Stimulated activated CD4-positive, alpha-beta T cell treated with anti-CD3 and anti-CD28 coated beads, TNF-alpha, amount 100 ng/mL, for 4 hours (primary cell): ENCODE measurements around the gene KCND3.

Experiments used
- DNase-seq, 3 experiments: peaks; one replicate each; pipeline ENCODE4 v3.0.0-alpha.2; 2020; ENCODE audit warnings: low read depth in 3 of 3

Gene KCND3

GRCh38 chr1:111988743-111989453 is 570 bp downstream of the KCND3 start:
- peak in 2 of 3 experiments; percentile 2 to 16 for DNase-seq

DNA sequence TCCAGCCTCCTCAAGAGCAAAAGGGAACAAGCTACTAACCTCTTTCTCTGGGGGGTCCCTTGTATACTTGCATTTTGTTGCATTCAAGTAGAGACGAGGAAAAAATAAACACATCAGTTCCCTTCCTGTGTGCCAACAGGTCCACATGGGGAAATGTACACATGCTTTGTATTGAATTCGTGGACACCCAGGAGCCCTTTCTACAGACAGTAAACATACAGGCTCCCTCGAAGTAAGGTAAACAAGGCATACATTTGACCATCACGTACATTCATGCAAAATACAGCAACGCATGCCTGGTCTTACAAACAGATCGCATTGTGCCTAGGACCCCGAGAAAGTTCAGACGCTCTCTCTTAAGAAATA is 1.1 kb downstream of the KCND3 start:
- DNase-seq = no peak

GRCh38 chr1:111987502-111987901 is 2.0 kb downstream of the KCND3 start:
- DNase-seq = no peak

GRCh38 chr1:111983500-111983899 is 6.0 kb downstream of the KCND3 start:
- no peak for DNase-seq

DNA sequence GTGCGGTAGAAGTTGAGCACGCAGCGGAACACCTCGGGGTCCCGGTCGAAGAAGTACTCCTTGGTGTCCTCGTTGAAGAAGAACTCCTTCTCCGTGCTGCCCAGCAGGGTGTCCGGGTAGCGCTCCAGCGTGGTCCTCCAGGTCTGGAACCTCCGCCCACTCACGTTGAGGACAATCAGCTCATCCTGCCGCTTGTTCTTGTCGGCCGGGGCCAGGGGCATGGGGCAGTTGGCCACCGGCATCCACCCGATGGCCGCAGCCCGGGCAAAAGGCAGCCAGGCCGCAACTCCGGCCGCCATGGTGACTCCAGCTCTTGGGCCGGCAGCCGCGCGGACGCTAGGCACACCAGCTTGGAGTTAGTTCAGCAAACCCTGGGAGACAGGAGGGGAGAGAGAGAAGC is 7.0 kb downstream of the KCND3 start:
- DNase-seq = no peak

DNA sequence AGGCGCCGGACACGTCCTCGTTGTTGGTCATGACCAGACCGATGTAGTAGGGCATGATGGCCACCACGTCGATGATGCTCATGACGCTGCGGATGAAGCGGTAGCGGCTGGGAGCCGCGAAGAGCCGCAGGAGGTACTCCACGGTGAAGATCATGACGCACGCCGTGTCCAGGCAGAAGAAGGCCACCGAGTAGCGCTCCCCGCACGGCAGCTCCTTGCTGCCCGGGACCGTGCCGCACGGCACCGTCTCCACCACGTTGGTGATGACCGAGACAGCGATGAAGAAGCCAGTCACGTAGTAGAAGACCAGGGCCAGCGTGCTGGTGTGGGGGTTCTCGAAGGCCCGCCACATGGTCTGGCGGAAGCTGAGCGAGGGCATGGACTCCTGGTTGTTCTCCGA is 7.6 kb downstream of the KCND3 start:
- DNase-seq = no peak

DNA sequence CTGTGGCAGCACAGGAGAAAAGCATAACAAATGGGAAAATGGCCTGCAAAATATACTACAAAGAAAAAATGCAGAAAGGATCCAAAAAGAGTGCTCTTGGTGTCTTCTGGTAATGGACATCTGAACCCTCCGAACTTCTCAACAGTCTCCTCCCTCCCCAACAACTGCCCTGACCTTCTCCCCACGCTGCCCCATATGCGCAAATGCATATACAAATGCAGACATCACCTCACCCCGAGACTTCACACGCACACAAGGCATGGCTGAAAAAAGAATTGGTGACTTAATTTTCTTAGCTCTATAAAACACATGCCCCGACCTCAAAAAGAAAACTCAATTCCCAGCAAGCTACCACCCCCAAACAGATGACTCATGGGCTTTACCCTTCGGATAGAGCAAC is 8.4 kb downstream of the KCND3 start:
- DNase-seq = no peak

DNA sequence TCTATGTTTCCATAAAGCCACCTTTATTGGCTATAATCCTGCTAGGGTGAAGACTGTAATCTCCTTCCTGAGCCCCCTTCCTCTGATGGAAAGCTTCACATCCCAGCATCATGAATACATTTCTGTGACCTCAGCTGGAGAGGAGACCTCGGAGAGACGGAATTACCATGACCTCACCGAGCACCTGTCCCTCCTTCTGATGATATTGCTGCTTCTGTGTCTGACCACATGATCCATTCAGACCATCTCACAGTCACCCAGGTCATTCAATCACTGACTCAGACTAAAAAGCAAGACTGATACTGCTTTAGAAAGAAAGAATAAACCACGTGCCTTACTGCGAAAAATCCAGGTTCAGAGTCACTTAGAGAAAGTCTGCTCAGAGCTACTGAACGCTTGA is 8.8 kb downstream of the KCND3 start:
- no peak for DNase-seq

DNA sequence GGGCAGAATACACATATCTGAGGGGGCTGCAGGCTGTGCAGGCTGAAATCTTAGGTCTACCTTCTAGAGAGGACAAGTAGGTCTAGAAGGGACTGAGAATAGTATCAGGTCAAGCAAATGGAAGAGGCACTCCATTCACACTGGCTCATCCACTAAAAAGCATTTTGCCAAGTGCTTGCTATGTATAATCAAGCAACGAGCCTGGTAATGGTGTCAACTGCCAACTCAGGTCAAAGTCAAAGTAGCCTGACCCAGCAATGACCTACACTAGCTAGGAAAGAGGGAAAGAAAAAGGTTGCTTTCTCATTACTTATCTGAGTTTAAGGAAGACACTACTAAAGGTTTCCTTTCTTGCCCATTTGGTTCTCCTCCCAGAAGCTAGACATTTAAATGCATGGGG is 10.8 kb downstream of the KCND3 start:
- DNase-seq = no peak

- DNase-seq = no peak
Observed at GRCh38 chr1:111977378-111977777, 12.1 kb downstream of the KCND3 start.

DNA sequence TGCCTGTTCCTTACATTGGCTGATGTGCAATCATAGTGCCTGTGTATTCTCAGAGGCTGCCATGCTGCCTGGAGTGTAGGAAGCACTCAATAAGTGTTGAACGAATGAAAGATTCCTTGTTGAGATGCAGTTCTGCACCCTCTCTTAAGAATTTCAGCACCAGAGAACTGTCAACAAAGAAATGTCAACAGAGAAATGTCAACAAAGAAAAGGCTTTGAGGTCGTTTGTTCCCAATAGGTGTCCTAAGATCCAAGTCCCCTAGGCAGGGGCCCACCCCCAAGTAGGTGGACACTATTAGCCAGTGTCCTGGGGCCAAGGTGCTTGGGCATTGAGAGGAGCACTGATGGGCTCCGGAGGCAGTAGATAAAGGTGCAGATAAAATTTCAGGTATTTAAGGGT is 12.6 kb downstream of the KCND3 start:
- DNase-seq = no peak

DNA sequence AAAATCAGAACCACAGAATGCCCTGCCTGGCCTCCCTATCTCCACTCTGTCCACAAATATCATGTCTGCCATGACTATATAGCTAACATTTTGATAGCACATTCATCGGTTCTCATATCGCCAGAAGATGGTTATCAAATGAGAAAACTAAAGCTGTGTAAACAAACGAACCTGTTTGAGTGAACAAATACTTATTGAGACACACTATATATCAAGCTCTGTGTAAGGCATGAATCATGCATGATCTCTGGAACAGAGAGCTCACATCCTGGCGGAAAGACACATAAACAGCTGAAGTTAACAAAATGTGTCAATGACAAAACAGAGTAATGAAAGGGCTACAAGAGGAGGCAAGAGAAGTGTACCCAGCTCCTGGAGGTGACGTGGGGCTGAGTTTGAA is 13.1 kb downstream of the KCND3 start:
- no peak for DNase-seq

GRCh38 chr1:111973150-111973790 is 16.2 kb downstream of the KCND3 start:
- no peak for DNase-seq

DNA sequence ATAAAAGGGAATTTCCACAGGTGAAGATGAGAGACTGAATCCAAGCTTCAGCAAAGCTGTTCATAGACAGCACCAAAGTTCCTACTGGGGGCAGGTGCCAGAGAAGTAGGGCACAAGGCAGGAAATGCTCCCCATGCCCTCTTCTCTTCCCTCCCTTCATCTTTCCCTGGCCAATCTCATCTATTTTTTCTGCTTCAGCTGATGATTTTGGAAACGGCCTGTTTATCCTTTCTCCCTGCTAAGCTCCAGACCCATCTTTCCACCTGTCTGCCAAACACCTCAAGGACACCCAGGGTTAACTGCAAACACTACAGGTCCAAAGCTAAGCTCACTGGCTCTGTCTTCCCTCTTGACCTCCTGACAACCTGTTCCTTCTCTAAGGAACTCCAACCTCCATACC is 18.1 kb downstream of the KCND3 start:
- no peak for DNase-seq

GRCh38 chr1:111968511-111968910 is 21.0 kb downstream of the KCND3 start:
- no peak for DNase-seq

GRCh38 chr1:111967886-111968285 is 21.6 kb downstream of the KCND3 start:
- no peak for DNase-seq

DNA sequence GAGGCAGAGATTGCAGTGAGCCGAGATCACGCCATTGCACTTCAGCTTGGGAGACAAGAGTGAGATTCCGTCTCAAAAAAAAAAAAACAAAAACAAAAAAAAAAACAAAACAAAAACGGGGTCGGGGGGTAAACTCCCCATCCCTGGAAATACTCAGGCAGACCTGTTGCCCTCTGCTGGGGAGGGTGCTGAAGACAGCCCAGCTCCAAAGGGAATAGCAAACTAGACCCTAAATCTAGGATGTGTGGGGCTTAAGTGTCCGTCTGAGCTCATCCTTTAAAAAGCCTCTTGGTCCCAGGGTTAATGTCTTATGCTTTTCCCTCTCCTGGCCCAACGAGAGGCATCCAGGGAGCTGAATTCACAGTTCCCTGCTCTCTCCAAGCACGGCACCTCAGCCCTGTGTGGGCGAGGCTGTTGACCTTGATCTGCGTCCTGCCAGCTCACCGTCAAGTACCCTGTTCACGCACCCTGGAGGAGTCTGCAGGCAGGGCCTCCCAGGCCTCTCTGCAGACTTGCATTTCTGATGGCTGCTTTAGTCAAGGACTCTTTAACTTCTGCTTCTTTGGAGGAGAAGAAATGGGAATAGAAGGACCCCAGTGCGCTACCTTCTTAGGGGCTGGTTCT is 22.3 kb downstream of the KCND3 start:
- no peak for DNase-seq

DNA sequence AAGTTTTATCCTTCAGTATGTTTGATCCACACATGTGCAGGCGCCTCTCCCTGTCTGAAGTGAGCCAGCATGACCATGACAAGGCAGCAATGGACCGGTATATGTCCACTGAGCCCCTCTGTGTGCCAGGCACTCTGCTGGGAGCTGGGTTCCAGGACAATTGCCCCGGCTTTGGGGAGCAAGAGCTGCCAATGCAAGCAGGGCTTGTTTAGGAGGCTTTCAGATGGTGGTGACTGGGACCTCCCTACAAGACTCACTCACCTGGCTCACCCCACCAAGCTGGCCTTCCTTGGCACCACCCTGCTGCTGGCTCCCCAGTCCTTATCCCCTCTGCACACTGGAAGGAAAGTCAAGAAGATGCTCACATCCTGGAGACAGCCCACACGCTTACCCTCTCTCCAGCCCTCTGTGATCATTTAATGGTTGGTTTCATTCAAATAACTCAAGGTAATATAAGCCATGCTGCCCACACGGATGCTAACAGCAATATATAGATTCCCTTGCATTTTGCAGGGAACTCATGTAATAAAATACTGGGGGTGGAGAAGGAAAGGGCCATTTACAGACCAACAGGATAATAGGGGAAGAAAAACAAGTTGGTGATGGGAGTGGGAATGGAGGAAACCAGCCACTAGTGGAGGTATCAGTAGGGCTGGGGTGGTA is 23.6 kb downstream of the KCND3 start:
- no peak for DNase-seq

DNA sequence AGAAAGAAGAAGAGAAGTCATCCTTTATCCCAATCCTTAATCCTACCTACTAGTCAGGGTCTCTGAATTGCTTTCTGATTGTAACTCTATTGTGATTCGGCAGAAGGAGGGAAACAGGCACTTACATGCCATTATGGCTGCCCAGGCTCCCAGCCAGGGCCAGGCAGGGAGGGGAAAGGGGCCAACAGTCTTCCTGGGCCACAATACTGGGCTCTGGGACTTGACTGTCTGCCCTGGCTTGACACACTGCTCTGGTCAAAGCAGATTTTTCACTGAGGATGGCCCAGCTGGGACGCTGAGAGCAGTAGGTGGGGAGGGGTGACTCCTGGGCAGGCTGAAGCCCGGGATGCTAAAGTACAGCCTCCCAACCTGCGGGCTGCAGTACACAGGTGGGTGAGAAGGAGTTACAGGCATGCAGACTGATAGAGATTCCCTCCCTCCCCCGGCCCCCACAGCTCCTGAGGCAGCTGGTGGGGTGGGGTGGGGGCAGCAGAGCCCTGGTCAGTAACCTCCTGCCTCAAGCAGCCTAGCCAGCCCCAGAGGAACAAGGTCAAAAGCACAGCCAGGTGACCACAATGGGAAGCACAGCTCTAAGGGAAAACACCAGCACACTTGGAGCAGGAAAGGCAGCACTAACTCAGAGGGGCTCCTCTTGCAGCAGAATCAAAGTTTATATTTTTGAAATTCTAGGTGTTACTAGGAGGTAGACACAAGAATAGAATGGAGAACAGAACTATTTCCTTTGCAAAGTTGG is 25.3 kb downstream of the KCND3 start:
- no peak for DNase-seq

- no peak for DNase-seq
Observed at GRCh38 chr1:111961773-111962565, 27.5 kb downstream of the KCND3 start.

GRCh38 chr1:111961016-111961415 is 28.5 kb downstream of the KCND3 start:
- no peak for DNase-seq
